Right lobe of liver (tissue), 6 donors: ENCODE measurements around the gene SPON1. TPM values are rescaled to one million over a fixed set of nuclear protein-coding genes. Genes with fewer than 3 reads are reported as not detected.

Experiments used
- ATAC-seq, 4 donors: fragments of 200-7000 bp; cut with Tn5 transposase; one replicate each; pipeline ENCODE4 v1.9.1; 2020; ENCODE audit warnings: mild to moderate bottlenecking in 4 of 4, moderate library complexity in 4 of 4
- DNase-seq, 3 donors: peaks; one replicate each; pipeline ENCODE4 v3.0.0-alpha.2; 2020
- H3K27ac ChIP-seq, 3 donors: fragments of 200-600 bp; one replicate each; pipeline ENCODE4 v1.8.0; 2022
- H3K27me3 ChIP-seq, 2 donors: fragments of 200-600 bp; one replicate each; pipeline ENCODE4 v1.8.0; 2022
- H3K36me3 ChIP-seq, 4 donors: fragments of 200-600 bp; sonication (generic) in 1 of 4; one replicate each; pipeline versions ENCODE4 v1.5.1 to v1.8.0; 2017 to 2022; ENCODE audit warnings: control low read depth in 1 of 4
- H3K4me1 ChIP-seq, 4 donors: fragments of 200-600 bp; sonication (generic) in 1 of 4; one replicate each; pipeline versions ENCODE4 v1.5.1 to v1.8.0; 2017 to 2022; ENCODE audit warnings: control low read depth in 1 of 4
- H3K4me3 ChIP-seq, 3 donors: fragments of 200-600 bp; one replicate each; pipeline ENCODE4 v1.8.0; 2022
- H3K9me3 ChIP-seq, 4 donors: fragments of 200-600 bp; sonication (generic) in 1 of 4; one replicate each; pipeline versions ENCODE4 v1.5.1 to v1.8.0; 2017 to 2022; ENCODE audit warnings: control low read depth in 1 of 4
- POLR2A ChIP-seq: fragments of 450-650 bp; IDR thresholded peaks from one replicate; pipeline ENCODE4 v1.6.1; 2017; ENCODE audit warnings: antibody characterized with exemption, mild to moderate bottlenecking
- WGBS: methylation state at CpG from one replicate; pipeline ENCODE4 v1.1.6; 2018; ENCODE audit warnings: low coverage, low lambda C conversion rate; ENCODE audit not compliant: insufficient coverage; ENCODE audit errors: missing lambda C conversion rate; 5-methylcytosine and 5-hydroxymethylcytosine counted together
- intact Hi-C, 2 donors: fragments of 100-400 bp; cut with DNase I; formaldehyde crosslinking; loops; one replicate each; pipeline versions ENCODE4 v1.11.2 to v1.14.1; 2022
- total RNA-seq, 6 experiments: library from RNA; depleted of rRNA in 2 of 6; stranded (reverse); fragments of >200 nt in 2 of 6; fragmentation: NEBNext Ultra II Directional in 3 of 6; extraction: Animal tissue kit (Norgen Biotek cat#: 25700) in 3 of 6; gene quantifications; one replicate each; pipeline versions ENCODE4 v1.1.0 to v1.2.4, GENCODE V29; 2016 to 2023
- TF ChIP-seq, protein P1 (sequence below), 4 donors: fragments of 200-600 bp in 3 of 4; fragments of 450-650 bp in 1 of 4; IDR thresholded peaks; one replicate each; pipeline versions ENCODE4 v1.5.1 to v1.8.0; 2016 to 2022; ENCODE audit warnings: antibody characterized with exemption in 4 of 4, mild to moderate bottlenecking in 2 of 4
- donor health status: DM: no; HTN: yes; CAD: no.
- donor health status: DM: no; HTN: no; CAD: no.
- donor health status: DM: no; HTN: no; CAD: no.
- donor health status: DM: no; HTN: yes; CAD: no.
- donor health status: DM: no; HTN: yes; CAD: no.

Gene SPON1
- total RNA-seq, 6 experiments from 2014 or later, result 0.51 to 2.4 (median 1.6) TPM

DNA sequence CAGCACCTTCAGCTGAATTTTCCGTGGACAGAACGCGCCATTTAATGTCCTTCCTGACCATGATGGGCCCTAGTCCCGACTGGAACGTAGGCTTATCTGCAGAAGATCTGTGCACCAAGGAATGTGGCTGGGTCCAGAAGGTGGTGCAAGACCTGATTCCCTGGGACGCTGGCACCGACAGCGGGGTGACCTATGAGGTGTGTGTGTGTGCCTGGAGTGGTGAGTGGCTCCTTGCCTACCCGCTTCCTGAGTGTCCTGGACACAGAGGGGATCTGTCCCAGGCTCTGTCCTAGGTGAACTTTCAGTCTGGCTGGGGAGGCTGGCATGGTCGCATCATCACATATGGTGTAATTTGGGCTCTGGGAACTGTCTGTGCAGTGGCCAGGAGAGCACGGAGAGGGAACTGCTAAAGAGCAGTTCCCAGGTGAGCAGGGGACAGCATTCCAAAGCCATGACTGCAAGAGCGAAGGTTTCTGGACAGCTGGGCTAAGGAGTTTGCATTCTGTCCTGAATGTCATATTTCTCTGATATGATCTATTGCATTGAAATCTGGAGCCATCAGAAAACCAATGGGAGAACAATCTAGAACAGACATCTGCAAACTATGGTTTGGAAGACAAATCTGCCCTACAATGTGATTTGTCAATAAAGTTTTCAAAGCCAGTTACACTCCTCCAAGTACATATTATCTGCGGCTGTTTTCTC, 292.2 kb downstream of the SPON1 start:
- peaks cover 0 to 11% (median 0%) of the 10 kb centered on the region in 4 donors for H3K4me1 ChIP-seq
- H3K36me3 ChIP-seq, result no peaks in the 10 kb centered on the region
- TF ChIP-seq POLR2A, result no peak
- TF ChIP-seq, protein P1, sequence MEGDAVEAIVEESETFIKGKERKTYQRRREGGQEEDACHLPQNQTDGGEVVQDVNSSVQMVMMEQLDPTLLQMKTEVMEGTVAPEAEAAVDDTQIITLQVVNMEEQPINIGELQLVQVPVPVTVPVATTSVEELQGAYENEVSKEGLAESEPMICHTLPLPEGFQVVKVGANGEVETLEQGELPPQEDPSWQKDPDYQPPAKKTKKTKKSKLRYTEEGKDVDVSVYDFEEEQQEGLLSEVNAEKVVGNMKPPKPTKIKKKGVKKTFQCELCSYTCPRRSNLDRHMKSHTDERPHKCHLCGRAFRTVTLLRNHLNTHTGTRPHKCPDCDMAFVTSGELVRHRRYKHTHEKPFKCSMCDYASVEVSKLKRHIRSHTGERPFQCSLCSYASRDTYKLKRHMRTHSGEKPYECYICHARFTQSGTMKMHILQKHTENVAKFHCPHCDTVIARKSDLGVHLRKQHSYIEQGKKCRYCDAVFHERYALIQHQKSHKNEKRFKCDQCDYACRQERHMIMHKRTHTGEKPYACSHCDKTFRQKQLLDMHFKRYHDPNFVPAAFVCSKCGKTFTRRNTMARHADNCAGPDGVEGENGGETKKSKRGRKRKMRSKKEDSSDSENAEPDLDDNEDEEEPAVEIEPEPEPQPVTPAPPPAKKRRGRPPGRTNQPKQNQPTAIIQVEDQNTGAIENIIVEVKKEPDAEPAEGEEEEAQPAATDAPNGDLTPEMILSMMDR (IDR thresholded peaks at IDR 0.05), result no peak
- no peak for DNase-seq
- intact Hi-C loops, result no loop called here
- WGBS, result 74% methylated on average over 2 of the region's 13 CpGs
- H3K27ac ChIP-seq, result no peak overlapping the region
- H3K27me3 ChIP-seq, result no peaks in the 10 kb centered on the region
- H3K4me3 ChIP-seq, result no peak overlapping the region
- no peak for ATAC-seq
- H3K9me3 ChIP-seq, result no peaks in the 10 kb centered on the region

DNA sequence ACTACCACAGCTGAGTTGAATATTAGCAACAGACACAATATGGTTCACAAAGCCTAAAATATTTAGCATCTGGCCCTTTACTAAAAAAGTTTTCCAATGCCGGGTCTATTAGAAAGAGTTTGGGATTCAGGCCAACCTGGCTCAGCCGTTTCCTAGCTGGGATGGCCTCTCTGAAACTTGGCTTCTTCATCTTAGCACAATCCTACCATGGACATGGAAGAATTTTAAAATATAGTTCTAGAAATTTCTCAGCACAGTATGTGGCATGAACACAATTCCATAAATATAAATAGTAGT, 292.7 kb downstream of the SPON1 start:
- Histone ChIP-seq H3K27ac (no peak overlapping the region), H3K4me1 (peaks cover 0 to 11% (median 0%) of the 10 kb centered on the region in 4 donors), H3K4me3 (no peak overlapping the region), H3K27me3 (no peaks in the 10 kb centered on the region), H3K9me3 (no peaks in the 10 kb centered on the region), H3K36me3 (no peaks in the 10 kb centered on the region)
- intact Hi-C loops, result no loop called here
- no peak for DNase-seq
- TF ChIP-seq POLR2A, result no peak
- TF ChIP-seq, protein P1 (IDR thresholded peaks at IDR 0.05), result no peak
- WGBS, result 25% methylated on average over 2 of the region's 2 CpGs
- no peak for ATAC-seq

DNA sequence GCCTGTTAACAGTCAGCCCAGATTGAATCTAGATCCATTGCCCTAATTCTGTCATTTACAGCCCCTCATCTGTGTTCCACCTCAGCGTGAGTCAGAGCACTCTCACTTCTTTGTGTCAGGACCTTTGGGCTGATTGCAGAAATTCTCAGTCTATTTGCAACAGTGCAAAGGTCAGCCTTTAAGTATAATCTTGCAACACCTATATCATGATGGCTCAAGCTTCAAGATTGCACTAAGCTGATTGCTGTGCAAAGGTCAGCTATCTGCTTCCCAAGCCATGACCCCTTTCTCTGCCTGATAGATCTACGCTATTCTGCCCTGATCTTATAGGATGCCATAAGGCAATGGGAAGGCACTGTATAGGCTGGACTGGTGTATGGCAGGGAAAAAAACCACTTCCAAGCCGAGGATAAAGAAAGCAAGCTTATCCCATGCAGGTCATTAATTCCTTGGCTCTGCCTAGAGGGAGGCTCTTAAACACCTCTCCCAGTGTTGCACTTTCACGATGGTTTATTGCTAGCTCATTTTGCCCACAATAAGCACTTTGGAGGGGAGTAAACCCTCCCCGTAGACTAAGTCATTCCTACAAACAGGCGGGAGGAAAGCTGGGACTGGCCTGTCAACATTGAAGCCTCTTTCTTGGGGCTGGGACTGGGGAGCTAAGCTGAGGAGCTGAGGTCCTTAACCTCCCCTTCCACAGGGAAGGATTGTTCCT, 295.9 kb downstream of the SPON1 start:
- TF ChIP-seq, protein P1 (IDR thresholded peaks at IDR 0.05), result no peak
- TF ChIP-seq POLR2A, result no peak
- H3K9me3 ChIP-seq, result no peaks in the 10 kb centered on the region
- WGBS, result 30% methylated on average over 4 of the region's 6 CpGs
- H3K36me3 ChIP-seq, result no peaks in the 10 kb centered on the region
- no peak overlapping the region for H3K4me3 ChIP-seq
- H3K4me1 ChIP-seq, result peaks cover 0 to 11% (median 0%) of the 10 kb centered on the region in 4 donors
- ATAC-seq, result peak; percentile 49 to 81 (median 78)
- H3K27ac ChIP-seq, result no peak overlapping the region
- DNase-seq, result no peak
- no peaks in the 10 kb centered on the region for H3K27me3 ChIP-seq
- intact Hi-C loops, result no loop called here

DNA sequence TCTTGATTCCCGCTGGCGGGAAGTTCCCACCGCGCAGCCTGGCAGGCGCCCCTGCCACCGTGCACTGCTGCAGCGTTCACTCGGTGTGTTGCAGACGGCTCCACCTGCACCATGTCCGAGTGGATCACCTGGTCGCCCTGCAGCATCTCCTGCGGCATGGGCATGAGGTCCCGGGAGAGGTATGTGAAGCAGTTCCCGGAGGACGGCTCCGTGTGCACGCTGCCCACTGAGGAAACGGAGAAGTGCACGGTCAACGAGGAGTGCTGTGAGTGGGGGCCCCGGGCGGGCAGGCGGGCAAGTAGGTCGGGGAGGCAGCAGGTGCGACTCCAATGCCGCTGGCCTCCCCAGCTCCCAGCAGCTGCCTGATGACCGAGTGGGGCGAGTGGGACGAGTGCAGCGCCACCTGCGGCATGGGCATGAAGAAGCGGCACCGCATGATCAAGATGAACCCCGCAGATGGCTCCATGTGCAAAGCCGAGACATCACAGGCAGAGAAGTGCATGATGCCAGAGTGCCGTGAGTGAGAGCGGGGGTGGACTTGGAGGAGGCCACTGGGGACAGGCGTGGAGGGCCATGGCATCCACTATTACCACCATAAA, 296.8 kb downstream of the SPON1 start:
- intact Hi-C loops, result no loop called here
- ATAC-seq, result peak in 1 of 4 donors; percentile 25
- Histone ChIP-seq H3K36me3 (no peaks in the 10 kb centered on the region), H3K4me1 (peaks cover 0 to 11% (median 0%) of the 10 kb centered on the region in 4 donors), H3K27me3 (no peaks in the 10 kb centered on the region), H3K27ac (no peak overlapping the region), H3K4me3 (no peak overlapping the region), H3K9me3 (no peaks in the 10 kb centered on the region)
- TF ChIP-seq, protein P1 (IDR thresholded peaks at IDR 0.05), result no peak
- TF ChIP-seq POLR2A, result no peak
- WGBS, result 65% methylated on average over 6 of the region's 38 CpGs
- no peak for DNase-seq
